ENCODE results near the gene NLRC5.

GRCh38 chr16:56943761-56944375 is 45.5 kb upstream of the NLRC5 start:
- TF ChIP-seq GATA3 (IDR thresholded peaks at IDR 0.05; ENCODE audit: low read depth, low read length) (no peak), GATA2 (IDR thresholded peaks at IDR 0.05; ENCODE audit: low read depth, low read length) (no peak)

All from SH-SY5Y (cell line).